Mononuclear cell (primary cell): Measurements from ENCODE around the gene ZBTB7C. TPM values are rescaled to one million over a fixed set of nuclear protein-coding genes. Genes with fewer than 3 reads are reported as not detected.

ENCODE experiments used
- H3K27me3 ChIP-seq: 2 replicates; pipeline ENCODE4 v1.6.0; 2011; ENCODE audit warnings: low read length, control low read depth; ENCODE audit not compliant: insufficient read depth
- H3K4me1 ChIP-seq: 2 replicates; pipeline ENCODE4 v1.5.1; 2011; ENCODE audit warnings: mild to moderate bottlenecking, low read length, control low read depth; ENCODE audit not compliant: insufficient read depth
- H3K4me3 ChIP-seq: 2 replicates; pipeline ENCODE4 v1.5.1; 2011; ENCODE audit warnings: mild to moderate bottlenecking, low read length, moderate library complexity
- H3K9me3 ChIP-seq: 2 replicates; pipeline ENCODE4 v1.5.1; 2011; ENCODE audit warnings: low read depth, mild to moderate bottlenecking, control low read depth, low read length
- total RNA-seq: library from RNA; depleted of rRNA; stranded (reverse); fragments of >200 nt; gene quantifications from one replicate; pipeline ENCODE4 v1.2.3, GENCODE V29; 2012

The ZBTB7C gene
- total RNA-seq, 1 donor: not detected

DNA sequence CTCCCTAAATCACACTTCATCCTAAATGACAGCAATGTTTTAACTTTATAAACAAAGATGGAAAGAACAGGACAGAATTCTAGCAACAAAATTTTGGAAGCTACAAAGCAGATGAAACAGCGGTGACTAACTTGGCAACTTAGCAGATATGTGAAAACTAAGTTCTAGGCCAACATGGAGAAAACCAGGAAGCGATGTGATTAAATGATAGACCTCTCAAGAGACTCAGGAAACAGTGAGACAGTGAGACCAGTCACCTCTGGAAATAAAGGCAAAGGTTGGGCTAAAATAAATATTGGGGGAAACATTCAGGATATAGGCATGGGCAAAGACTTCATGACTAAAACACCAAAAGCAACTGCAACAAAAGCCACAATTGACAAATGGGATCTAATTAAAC, 24.4 kb upstream of the ZBTB7C start:
- no peaks in the 10 kb centered on the region for H3K4me1 ChIP-seq
- H3K27me3 ChIP-seq: no peaks in the 10 kb centered on the region
- H3K9me3 ChIP-seq: no peaks in the 10 kb centered on the region
- no peak overlapping the region for H3K4me3 ChIP-seq

- H3K4me1 ChIP-seq: no peaks in the 10 kb centered on the region
- no peak overlapping the region for H3K4me3 ChIP-seq
- no peaks in the 10 kb centered on the region for H3K9me3 ChIP-seq
- peaks cover 6% of the 10 kb centered on the region for H3K27me3 ChIP-seq
Measured at GRCh38 chr18:48430150-48430549, 21.0 kb upstream of the ZBTB7C start.

GRCh38 chr18:48428475-48429177, 19.4 kb upstream of the ZBTB7C start:
- H3K9me3 ChIP-seq: no peaks in the 10 kb centered on the region
- H3K27me3 ChIP-seq: peaks cover 7% of the 10 kb centered on the region
- no peaks in the 10 kb centered on the region for H3K4me1 ChIP-seq
- no peak overlapping the region for H3K4me3 ChIP-seq

- no peak overlapping the region for H3K4me3 ChIP-seq
- H3K9me3 ChIP-seq: no peaks in the 10 kb centered on the region
- no peaks in the 10 kb centered on the region for H3K4me1 ChIP-seq
- peaks cover 22% of the 10 kb centered on the region for H3K27me3 ChIP-seq
Measured at GRCh38 chr18:48422947-48423378, 13.8 kb upstream of the ZBTB7C start.

DNA sequence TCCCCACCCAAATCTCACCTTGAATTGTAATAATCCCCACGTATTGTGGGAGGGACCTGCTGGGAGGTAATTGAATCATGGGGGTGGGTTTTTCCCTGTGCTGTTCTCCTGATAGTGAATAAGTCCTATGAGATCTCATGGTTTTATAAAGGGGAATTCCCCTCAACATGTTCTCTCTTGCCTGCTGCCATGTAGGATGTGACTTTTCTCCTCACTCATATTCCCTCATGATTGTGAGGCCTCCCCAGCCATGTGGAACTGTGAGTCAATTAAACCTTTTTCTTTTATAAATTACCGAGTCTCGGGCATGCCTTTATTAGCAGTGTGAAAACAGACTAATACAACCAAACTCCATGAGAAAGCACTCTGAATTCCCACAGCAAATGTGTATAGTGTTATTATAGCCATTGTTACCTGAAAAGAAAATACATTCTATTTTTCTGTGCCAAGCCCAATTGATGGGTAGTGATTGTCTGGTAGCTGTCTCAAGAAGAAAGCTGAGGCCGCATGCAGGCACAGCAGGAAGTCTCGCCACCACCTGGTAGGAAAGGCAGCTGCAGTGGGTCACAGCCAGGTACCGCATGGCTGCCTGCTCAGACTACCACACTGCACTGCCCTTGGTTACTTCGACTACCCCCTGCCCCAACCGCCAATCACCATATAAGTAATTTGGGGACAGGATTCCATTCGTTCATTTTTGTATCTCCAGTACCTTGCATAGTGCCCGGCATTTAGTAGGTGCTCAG, 10.3 kb upstream of the ZBTB7C start:
- H3K9me3 ChIP-seq: no peaks in the 10 kb centered on the region
- no peaks in the 10 kb centered on the region for H3K4me1 ChIP-seq
- H3K27me3 ChIP-seq: peaks cover 32% of the 10 kb centered on the region
- no peak overlapping the region for H3K4me3 ChIP-seq

- H3K4me1 ChIP-seq: no peaks in the 10 kb centered on the region
- H3K27me3 ChIP-seq: peaks cover 36% of the 10 kb centered on the region
- H3K9me3 ChIP-seq: no peaks in the 10 kb centered on the region
- H3K4me3 ChIP-seq: no peak overlapping the region
Measured at GRCh38 chr18:48418539-48419276, 9.5 kb upstream of the ZBTB7C start.

DNA sequence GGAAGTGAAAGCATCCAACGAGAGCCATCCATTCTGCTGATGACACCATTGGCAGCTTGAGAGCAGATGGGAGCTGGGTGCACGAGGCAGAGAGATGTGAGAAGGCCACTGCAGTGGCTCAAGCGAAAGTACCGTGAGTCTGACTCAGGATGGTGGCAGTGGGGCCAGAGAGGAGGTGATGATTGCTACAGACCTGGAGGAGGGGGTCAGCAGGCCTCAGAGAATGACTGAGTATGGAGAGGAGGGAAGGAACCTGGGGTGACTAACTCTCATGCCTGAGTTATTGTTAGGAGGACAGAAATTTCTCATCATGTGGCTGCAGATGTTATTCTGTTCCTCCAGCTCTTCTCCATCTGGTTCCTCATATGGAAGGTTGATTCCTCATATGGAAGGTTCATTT, 8.8 kb upstream of the ZBTB7C start:
- no peaks in the 10 kb centered on the region for H3K4me1 ChIP-seq
- no peaks in the 10 kb centered on the region for H3K9me3 ChIP-seq
- peaks cover 31% of the 10 kb centered on the region for H3K27me3 ChIP-seq

DNA sequence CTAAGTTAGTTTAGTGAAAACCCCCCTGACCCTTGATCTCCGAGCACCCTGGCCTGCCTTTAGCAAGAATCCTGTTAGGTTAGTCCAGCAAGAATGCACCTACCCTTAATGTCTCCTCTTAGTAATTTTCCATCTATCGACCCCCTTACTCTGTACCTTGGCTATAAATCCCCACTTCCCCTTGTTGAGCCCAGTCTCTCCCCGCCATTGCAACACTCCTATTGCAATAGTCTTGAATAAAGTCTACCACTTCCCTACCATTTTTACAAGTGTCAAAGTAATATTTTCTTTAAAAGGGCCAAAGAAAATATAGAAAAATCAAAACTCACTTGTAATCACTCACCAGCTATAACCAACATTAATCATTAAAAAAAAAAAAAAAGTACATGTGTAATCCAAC, 4.2 kb upstream of the ZBTB7C start:
- Histone ChIP-seq H3K27me3 (peaks cover 55% of the 10 kb centered on the region), H3K4me1 (peaks cover 8% of the 10 kb centered on the region), H3K9me3 (no peaks in the 10 kb centered on the region), H3K4me3 (no peak overlapping the region)

More for the DNA sequence above, 8.8 kb upstream of the ZBTB7C start:
- no peak overlapping the region for H3K4me3 ChIP-seq

GRCh38 chr18:48412339-48412929, 3.3 kb upstream of the ZBTB7C start:
- no peak overlapping the region for H3K4me3 ChIP-seq
- H3K9me3 ChIP-seq: no peaks in the 10 kb centered on the region
- peaks cover 64% of the 10 kb centered on the region for H3K27me3 ChIP-seq
- H3K4me1 ChIP-seq: peaks cover 13% of the 10 kb centered on the region

DNA sequence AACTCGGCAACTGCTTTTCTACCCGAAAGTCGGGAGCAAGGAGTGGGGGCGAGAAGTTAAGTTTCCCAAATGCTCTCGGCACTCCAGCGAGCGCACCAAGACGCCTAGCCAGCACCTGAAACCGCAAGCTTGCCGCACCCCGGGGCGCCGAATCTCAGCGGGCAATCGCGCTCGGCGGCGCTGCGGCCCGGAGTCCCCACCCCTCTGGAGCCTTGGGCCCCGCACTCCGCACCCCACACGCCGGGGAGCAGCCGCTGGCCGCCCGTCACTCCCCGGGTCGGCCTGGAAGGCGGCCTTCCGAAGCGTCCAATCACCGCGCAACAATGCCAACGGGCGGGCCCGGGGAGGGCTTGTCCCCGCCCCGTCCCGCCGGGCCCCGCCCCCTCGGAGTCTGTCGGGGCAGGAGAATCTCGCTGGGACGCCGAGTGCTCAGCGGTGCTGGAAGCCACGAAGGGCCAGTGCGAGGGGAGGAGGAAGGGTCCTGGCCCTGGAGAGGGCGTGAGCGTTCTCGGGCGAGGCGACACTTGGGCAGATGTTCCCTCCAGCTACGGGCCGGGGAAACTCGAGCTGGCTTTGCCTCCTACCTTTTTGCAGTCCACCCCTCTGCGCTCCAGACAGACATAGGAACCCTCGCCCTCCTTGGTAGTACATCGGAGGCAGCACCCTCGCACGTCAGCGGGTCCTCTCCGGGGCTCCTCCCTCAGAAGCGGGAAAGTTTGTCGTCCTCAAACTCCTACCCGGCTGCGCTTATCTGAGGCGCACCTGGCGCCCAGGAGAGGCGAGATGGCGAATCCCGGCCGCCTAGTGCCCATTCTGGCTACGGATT, 1.1 kb upstream of the ZBTB7C start:
- Histone ChIP-seq H3K4me1 (peaks cover 13% of the 10 kb centered on the region), H3K27me3 (peaks cover 71% of the 10 kb centered on the region), H3K4me3 (peak overlapping the region; percentile 27), H3K9me3 (no peaks in the 10 kb centered on the region)

- peak overlapping the region; percentile 27 for H3K4me3 ChIP-seq
- peaks cover 70% of the 10 kb centered on the region for H3K27me3 ChIP-seq
- no peaks in the 10 kb centered on the region for H3K9me3 ChIP-seq
- peaks cover 13% of the 10 kb centered on the region for H3K4me1 ChIP-seq
Measured at GRCh38 chr18:48409591-48410094, 460 bp upstream of the ZBTB7C start.

DNA sequence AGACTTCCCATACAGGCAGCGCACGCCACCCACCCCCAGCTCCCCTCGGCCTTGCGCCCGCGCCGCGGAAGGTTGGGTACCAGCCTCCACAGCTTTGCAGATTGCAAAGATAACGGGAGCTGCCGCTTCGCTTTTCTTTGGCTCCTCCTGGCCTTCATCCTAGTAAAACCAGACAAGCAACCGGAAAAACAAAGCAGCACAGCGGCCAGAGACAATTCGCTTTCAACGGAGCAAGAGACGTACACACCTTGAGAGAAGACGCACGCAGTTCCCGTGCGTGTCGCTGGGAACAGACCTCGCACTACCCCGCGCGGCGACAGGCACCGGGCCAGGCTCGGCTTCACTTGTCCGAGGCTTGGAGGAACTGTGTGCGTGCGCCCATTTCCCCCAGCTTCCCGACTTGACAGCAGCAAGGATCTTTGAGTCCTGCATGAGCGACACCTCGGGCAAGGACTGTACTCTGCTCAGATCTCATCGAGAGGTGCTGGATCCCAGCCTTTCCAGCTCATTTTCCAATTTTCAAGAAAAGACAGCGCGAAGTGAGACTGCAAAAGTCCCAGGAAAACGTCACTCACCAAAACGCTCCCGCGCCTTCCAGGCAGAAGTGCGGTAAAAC, 964 bp downstream of the ZBTB7C start:
- peaks cover 72% of the 10 kb centered on the region for H3K27me3 ChIP-seq
- H3K4me1 ChIP-seq: peaks cover 13% of the 10 kb centered on the region
- H3K4me3 ChIP-seq: no peak overlapping the region

GRCh38 chr18:48407358-48407757, 1.8 kb downstream of the ZBTB7C start:
- Histone ChIP-seq H3K27me3 (peaks cover 66% of the 10 kb centered on the region), H3K4me1 (peaks cover 13% of the 10 kb centered on the region), H3K4me3 (no peak overlapping the region), H3K9me3 (no peaks in the 10 kb centered on the region)

More for the DNA sequence above, 964 bp downstream of the ZBTB7C start:
- H3K9me3 ChIP-seq: no peaks in the 10 kb centered on the region

GRCh38 chr18:48405978-48406377, 3.2 kb downstream of the ZBTB7C start:
- no peak overlapping the region for H3K4me3 ChIP-seq
- peaks cover 13% of the 10 kb centered on the region for H3K4me1 ChIP-seq
- H3K9me3 ChIP-seq: no peaks in the 10 kb centered on the region
- peaks cover 56% of the 10 kb centered on the region for H3K27me3 ChIP-seq
